Measurements from ENCODE around the gene CBLC.
"Not testable (repeated sequence)": the region's sequence is repeated elsewhere in the genome, so short reads cannot be mapped to it uniquely, and the experiment has no call there.

CBLC gene

GRCh38 chr19:44775676-44776240 is 1.9 kb upstream of the CBLC start:
- DNase-seq (ENCODE audit: low read depth) = no peak
- no peak overlapping the region for H3K4me3 ChIP-seq (ENCODE audit: low read depth, low read length)
- no peak for TF ChIP-seq CTCF (conservative IDR thresholded peaks at IDR 0.05; ENCODE audit: low read depth, low read length)

DNA sequence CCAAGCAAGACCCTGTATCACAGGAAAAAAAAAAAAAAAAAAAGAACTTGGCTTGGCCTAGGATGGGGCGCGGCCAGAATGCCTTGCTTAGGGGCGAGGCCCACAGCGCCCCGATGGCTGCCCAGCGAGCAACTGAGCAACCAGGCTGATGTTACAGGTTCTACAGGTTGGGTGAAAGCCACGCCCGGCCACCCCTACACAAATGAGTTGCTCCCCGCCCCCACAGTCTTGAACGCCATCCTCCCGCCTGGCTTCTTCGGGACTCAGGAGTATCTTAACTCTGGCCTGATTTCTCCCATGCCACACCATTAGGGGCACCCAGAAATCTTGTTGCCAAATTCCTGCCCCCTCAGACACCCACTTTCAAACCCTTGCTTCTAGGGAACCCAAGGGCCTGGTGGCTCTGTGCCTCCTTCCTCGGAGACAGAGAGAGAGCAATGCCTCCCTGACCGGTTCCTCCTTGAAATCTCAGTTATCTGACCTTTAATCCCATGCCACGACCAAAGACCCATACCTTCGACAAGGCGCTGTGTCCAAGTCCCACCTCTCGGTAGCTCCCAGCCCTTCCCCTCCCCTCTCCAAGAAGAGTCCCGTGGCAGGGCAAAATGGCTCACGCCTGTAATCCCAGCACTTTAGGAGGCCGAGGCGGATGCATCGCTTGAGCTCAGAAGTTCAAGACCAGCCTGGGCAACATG is 1.1 kb upstream of the CBLC start:
- DNase-seq (ENCODE audit: low read depth) = no peak
- no peak for TF ChIP-seq CTCF (conservative IDR thresholded peaks at IDR 0.05; ENCODE audit: low read depth, low read length)
- H3K4me3 ChIP-seq (ENCODE audit: low read depth, low read length) = no peak overlapping the region

GRCh38 chr19:44779150-44779549 is 1.5 kb downstream of the CBLC start:
- no peak overlapping the region for H3K4me3 ChIP-seq (ENCODE audit: low read depth, low read length)
- TF ChIP-seq CTCF (conservative IDR thresholded peaks at IDR 0.05; ENCODE audit: low read depth, low read length) = no peak

GRCh38 chr19:44781694-44782093 is 4.0 kb downstream of the CBLC start:
- not testable (repeated sequence) for DNase-seq (ENCODE audit: low read depth); H3K4me3 ChIP-seq (ENCODE audit: low read depth, low read length)

More at GRCh38 chr19:44779150-44779549, 1.5 kb downstream of the CBLC start:
- DNase-seq (ENCODE audit: low read depth) = no peak

DNA sequence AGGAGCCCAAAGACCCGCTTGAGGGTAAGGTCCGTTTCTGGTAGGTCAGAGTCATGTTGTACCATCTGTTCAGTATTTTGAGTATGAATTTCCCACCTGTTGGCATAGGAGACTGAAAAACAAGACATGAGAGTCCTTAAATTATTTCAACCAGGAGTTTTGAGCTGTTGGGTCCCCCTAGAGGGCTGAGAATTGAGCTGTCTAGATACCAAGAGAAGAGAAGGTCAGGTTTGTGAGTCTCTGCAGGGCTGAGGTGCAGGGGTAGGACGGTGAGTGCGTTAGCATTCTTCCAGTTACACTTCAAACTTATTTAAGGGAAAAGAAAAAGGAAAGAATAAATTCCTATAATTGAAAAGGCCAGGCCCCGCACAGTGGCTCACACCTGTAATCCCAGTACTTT is 5.0 kb downstream of the CBLC start:
- DNase-seq (ENCODE audit: low read depth) = no peak
- peak; percentile 31 for TF ChIP-seq CTCF (conservative IDR thresholded peaks at IDR 0.05; ENCODE audit: low read depth, low read length)
- no peak overlapping the region for H3K4me3 ChIP-seq (ENCODE audit: low read depth, low read length)

GRCh38 chr19:44783545-44783944 is 5.9 kb downstream of the CBLC start:
- no peak for TF ChIP-seq CTCF (conservative IDR thresholded peaks at IDR 0.05; ENCODE audit: low read depth, low read length)
- H3K4me3 ChIP-seq (ENCODE audit: low read depth, low read length) = no peak overlapping the region

GRCh38 chr19:44785271-44785670 is 7.6 kb downstream of the CBLC start:
- TF ChIP-seq CTCF (conservative IDR thresholded peaks at IDR 0.05; ENCODE audit: low read depth, low read length) = no peak
- no peak for DNase-seq (ENCODE audit: low read depth)
- no peak overlapping the region for H3K4me3 ChIP-seq (ENCODE audit: low read depth, low read length)

More at GRCh38 chr19:44783545-44783944, 5.9 kb downstream of the CBLC start:
- DNase-seq (ENCODE audit: low read depth) = no peak
